Ishikawa (cell line): ENCODE data around the gene LRRN3.
A peak's percentile ranks its signal among the peaks of the same experiment; 100 is the strongest.

Experiments
- CEBPB ChIP-seq: IDR thresholded peaks from 2 replicates; pipeline ENCODE4 v1.6.1; 2012
- CREB1 ChIP-seq: IDR thresholded peaks from 2 replicates; pipeline ENCODE4 v1.6.1; 2012; ENCODE audit warnings: low read depth
- EGR1 ChIP-seq: IDR thresholded peaks from 2 replicates; pipeline ENCODE4 v1.6.1; 2012
- EP300 ChIP-seq: IDR thresholded peaks from 2 replicates; pipeline ENCODE4 v1.6.1; 2012; ENCODE audit warnings: borderline replicate concordance
- FOXM1 ChIP-seq: IDR thresholded peaks from 2 replicates; pipeline ENCODE4 v1.6.1; 2012; ENCODE audit warnings: low read depth, borderline replicate concordance
- MAX ChIP-seq: IDR thresholded peaks from 2 replicates; pipeline ENCODE4 v1.6.1; 2012
- NFIC ChIP-seq: IDR thresholded peaks from 2 replicates; pipeline ENCODE4 v1.6.1; 2012
- RAD21 ChIP-seq: IDR thresholded peaks from 2 replicates; pipeline ENCODE4 v1.6.1; 2012; ENCODE audit warnings: low read depth
- REST ChIP-seq: IDR thresholded peaks from 2 replicates; pipeline ENCODE4 v1.6.1; 2012; ENCODE audit warnings: low read depth, mild to moderate bottlenecking
- TAF1 ChIP-seq: IDR thresholded peaks from 2 replicates; pipeline ENCODE4 v1.6.1; 2012; ENCODE audit warnings: low read depth, mild to moderate bottlenecking
- TCF12 ChIP-seq: IDR thresholded peaks from 2 replicates; pipeline ENCODE4 v1.6.1; 2012; ENCODE audit warnings: low read depth
- TEAD4 ChIP-seq: IDR thresholded peaks from 2 replicates; pipeline ENCODE4 v1.6.1; 2012
- USF1 ChIP-seq: IDR thresholded peaks from 2 replicates; pipeline ENCODE4 v1.6.1; 2012
- YY1 ChIP-seq: IDR thresholded peaks from 2 replicates; pipeline ENCODE4 v1.6.1; 2012; ENCODE audit warnings: low read depth
- ZBTB7A ChIP-seq: IDR thresholded peaks from 2 replicates; pipeline ENCODE4 v1.6.1; 2012; ENCODE audit warnings: low read depth

The LRRN3 gene

GRCh38 chr7:111093496-111093895 is 2.6 kb downstream of the LRRN3 start:
- no peak for TF ChIP-seq TAF1
- no peak for TF ChIP-seq EP300
- TF ChIP-seq USF1 = no peak
- no peak for TF ChIP-seq REST
- TF ChIP-seq FOXM1 = no peak

GRCh38 chr7:111094419-111094818 is 3.5 kb downstream of the LRRN3 start:
- TF ChIP-seq CREB1 (no peak), REST (no peak), MAX (no peak), TCF12 (no peak), TAF1 (no peak), EGR1 (no peak), USF1 (no peak), YY1 (no peak), TEAD4 (no peak), EP300 (no peak)

- TF ChIP-seq USF1 (no peak), TCF12 (no peak), YY1 (no peak), ZBTB7A (no peak), FOXM1 (no peak), EGR1 (no peak), MAX (no peak), TAF1 (no peak), TEAD4 (no peak), NFIC (no peak), CREB1 (no peak), REST (no peak), CEBPB (no peak), EP300 (no peak), RAD21 (no peak)
These were observed 6.1 kb downstream of the LRRN3 start for GRCh38 chr7:111096997-111097396.

- TF ChIP-seq RAD21 = peak; percentile 61
- TF ChIP-seq REST = no peak
- TF ChIP-seq USF1 = no peak
- TF ChIP-seq YY1 = no peak
- no peak for TF ChIP-seq TAF1
- TF ChIP-seq NFIC = no peak
- TF ChIP-seq TEAD4 = no peak
These were observed 7.3 kb downstream of the LRRN3 start for GRCh38 chr7:111098011-111098925.
